T-cell (primary cell): ENCODE data around the gene ZNF335. TPM values are rescaled to one million over a fixed set of nuclear protein-coding genes. Genes with fewer than 3 reads are reported as not detected.
A peak's percentile ranks its signal among the peaks of the same experiment; 100 is the strongest.
"Not testable (repeated sequence)": the region's sequence is repeated elsewhere in the genome, so short reads cannot be mapped to it uniquely, and the experiment has no call there.

Experiments used
- ATAC-seq, 4 experiments: fragments of 200-7000 bp in 3 of 4; fragments of 150-1000 bp in 1 of 4; cut with Tn5 transposase; replicated peaks in 1 of 4; 1 replicate in 3 of 4; 2 replicates in 1 of 4; pipeline ENCODE4 v1.10.0; 2021; ENCODE audit warnings: moderate library complexity in 3 of 4, mild to moderate bottlenecking in 2 of 4, moderate number of reproducible peaks in 1 of 4
- CTCF ChIA-PET, 2 donors: fragments of 300-600 bp; sonication (Branson Sonifier 250); formaldehyde crosslinking; loops; one replicate each; lab custom pipeline; 2022; ENCODE audit warnings: antibody characterized with exemption in 2 of 2; lab: Charles Lee
- POLR2A ChIA-PET, 2 donors: fragments of 300-600 bp; sonication (Branson Sonifier 250); formaldehyde crosslinking; loops; one replicate each; lab custom pipeline; 2022; ENCODE audit warnings: antibody characterized with exemption in 2 of 2; lab: Charles Lee
- DNase-seq, 35 experiments: peaks; one replicate each; pipeline versions ENCODE4 v3.0.0 to v3.0.0-alpha.2; 2013 to 2023
- H3K27ac ChIP-seq: one replicate; pipeline ENCODE4 v1.5.1; 2013; ENCODE audit warnings: low read length
- H3K27me3 ChIP-seq, 2 experiments: replicated peaks in 1 of 2; 1 replicate in 1 of 2; 2 replicates in 1 of 2; pipeline versions ENCODE4 v1.6.1 to v1.7.0; 2013; ENCODE audit warnings: low read length in 1 of 2, mixed read lengths in 1 of 2; ENCODE audit not compliant: control insufficient read depth in 2 of 2, insufficient read depth in 2 of 2; ENCODE audit errors: extremely low read depth in 1 of 2
- H3K36me3 ChIP-seq, 2 donors: 1 replicate in 1 of 2; 2 replicates in 1 of 2; pipeline versions ENCODE4 v1.6.1 to v1.7.0; 2013; ENCODE audit warnings: low read length in 1 of 2; ENCODE audit not compliant: control insufficient read depth in 2 of 2, insufficient read depth in 1 of 2; ENCODE audit errors: extremely low read depth in 1 of 2
- H3K4me1 ChIP-seq, 2 experiments: 1 replicate in 1 of 2; 2 replicates in 1 of 2; pipeline versions ENCODE4 v1.6.1 to v1.7.0; 2013; ENCODE audit warnings: low read length in 2 of 2, mixed read lengths in 1 of 2; ENCODE audit not compliant: insufficient read depth in 2 of 2, control insufficient read depth in 1 of 2; ENCODE audit errors: extremely low read depth in 1 of 2
- H3K4me3 ChIP-seq, 2 donors: 1 replicate in 1 of 2; 2 replicates in 1 of 2; pipeline versions ENCODE4 v1.5.1 to v1.7.0; 2013; ENCODE audit warnings: mild to moderate bottlenecking in 2 of 2, low read length in 1 of 2, moderate library complexity in 1 of 2; ENCODE audit not compliant: control insufficient read depth in 1 of 2; ENCODE audit errors: extremely low read depth in 1 of 2
- H3K9me3 ChIP-seq: 2 replicates; pipeline ENCODE4 v1.7.0; 2013
- H3K27ac Mint-ChIP-seq, 2 donors: one replicate each; pipeline ENCODE4 v1.8.0; 2020 to 2021; ENCODE audit warnings: mild to moderate bottlenecking in 2 of 2, mixed read lengths in 2 of 2
- H3K27me3 Mint-ChIP-seq, 2 donors: one replicate each; pipeline ENCODE4 v1.8.0; 2021 to 2022; ENCODE audit warnings: mixed read lengths in 2 of 2
- H3K36me3 Mint-ChIP-seq: one replicate; pipeline ENCODE4 v1.8.0; 2021; ENCODE audit warnings: mixed read lengths
- H3K4me1 Mint-ChIP-seq, 3 donors: one replicate each; pipeline ENCODE4 v1.8.0; 2020 to 2022; ENCODE audit warnings: mixed read lengths in 3 of 3, mild to moderate bottlenecking in 1 of 3
- H3K4me3 Mint-ChIP-seq, 3 donors: one replicate each; pipeline ENCODE4 v1.8.0; 2020 to 2022; ENCODE audit warnings: mild to moderate bottlenecking in 3 of 3, mixed read lengths in 3 of 3, moderate library complexity in 3 of 3
- H3K9me3 Mint-ChIP-seq, 3 donors: one replicate each; pipeline ENCODE4 v1.8.0; 2020 to 2022; ENCODE audit warnings: mixed read lengths in 3 of 3
- WGBS: methylation state at CpG from one replicate; pipeline ENCODE4 v1.1.5; 2013; ENCODE audit warnings: missing lambda C conversion rate; ENCODE audit not compliant: insufficient coverage; 5-methylcytosine and 5-hydroxymethylcytosine counted together
- total RNA-seq, 35 experiments: library from RNA in 6 of 35; stranded (reverse) in 6 of 35; fragments of 120-200 nt in 1 of 35; gene quantifications; one replicate each; pipeline versions ENCODE4 v1.2.1 to v1.2.4 and lab custom pipeline; 2013 to 2026

Gene ZNF335
- total RNA-seq, 5 donors from 2014 or later (not counting 1 experiment from before 2014, with no cell fraction given): 58.6 to 106 (median 68.3) TPM

DNA sequence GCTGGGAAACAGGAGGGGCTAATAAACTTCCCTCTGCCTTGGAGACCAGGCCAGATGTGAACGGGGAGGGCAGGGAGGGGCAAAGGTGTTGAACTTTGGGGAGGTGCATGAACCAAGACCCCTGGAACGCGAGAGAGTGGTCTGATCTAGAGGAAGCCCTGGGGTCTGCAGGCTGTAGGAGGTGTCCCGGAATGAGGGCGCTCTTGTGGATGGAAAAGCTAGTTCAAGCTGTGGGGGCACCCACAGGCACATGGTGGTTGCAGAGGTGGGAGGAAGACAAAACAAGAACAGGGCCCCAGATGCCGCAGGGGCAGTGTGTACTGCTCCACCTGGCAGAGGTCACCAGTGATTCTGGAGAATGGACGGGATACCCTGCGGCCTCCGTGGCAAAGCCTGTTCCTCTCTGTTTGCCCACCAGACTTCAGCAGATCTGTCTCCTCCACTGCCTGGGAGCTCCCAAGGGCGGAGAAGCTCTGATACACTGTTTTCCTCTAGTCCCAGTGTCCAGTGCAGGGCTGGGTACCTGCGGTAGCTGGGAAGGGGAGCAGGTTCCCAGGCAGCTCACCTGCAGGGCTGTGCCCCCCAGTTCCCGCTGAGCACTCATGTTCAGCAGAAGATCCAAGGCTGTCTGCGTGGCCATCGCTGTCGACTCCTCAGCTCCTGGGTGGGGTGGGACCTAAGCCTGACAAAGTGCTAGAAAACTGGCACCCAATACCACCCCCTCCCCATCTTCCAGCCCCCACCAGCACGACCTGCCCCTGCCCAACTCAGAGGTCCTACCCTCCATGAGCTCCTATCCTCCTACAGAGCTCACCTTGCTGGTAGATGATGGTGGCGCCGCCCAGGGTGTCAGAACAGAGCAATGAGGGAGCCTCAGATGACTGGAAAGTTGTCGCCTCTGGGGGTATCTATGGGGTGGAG is 14.7 kb downstream of the ZNF335 start:
- Mint-ChIP-seq H3K4me1 (no peaks in the 10 kb centered on the region), H3K4me3 (no peak overlapping the region), H3K27me3 (no peaks in the 10 kb centered on the region), H3K9me3 (no peaks in the 10 kb centered on the region), H3K27ac (no peak overlapping the region), H3K36me3 (peaks cover 49% of the 10 kb centered on the region)
- ATAC-seq: peak in 1 of 4 experiments; percentile 17
- Histone ChIP-seq H3K9me3 (no peaks in the 10 kb centered on the region), H3K4me1 (peaks cover 0 to 2% of the 10 kb centered on the region in 2 experiments), H3K27me3 (no peaks in the 10 kb centered on the region), H3K27ac (no peak overlapping the region), H3K36me3 (peaks cover 37 to 79% of the 10 kb centered on the region in 2 donors), H3K4me3 (no peak overlapping the region)
- no peak for DNase-seq
- POLR2A ChIA-PET: interaction anchor here in 1 of 2 donors (1.0 to 1.2 kb wide), 2 partner anchors 8 to 10 kb away, joined by 5 read pairs; no protein-coding TSS in a partner anchor
- WGBS: 88% methylated on average over 15 of the region's 19 CpGs
- CTCF ChIA-PET: interaction anchor here in 1 of 2 donors (1.7 kb wide), 1 partner anchor 13 kb away, joined by 10 read pairs; no protein-coding TSS in a partner anchor

DNA sequence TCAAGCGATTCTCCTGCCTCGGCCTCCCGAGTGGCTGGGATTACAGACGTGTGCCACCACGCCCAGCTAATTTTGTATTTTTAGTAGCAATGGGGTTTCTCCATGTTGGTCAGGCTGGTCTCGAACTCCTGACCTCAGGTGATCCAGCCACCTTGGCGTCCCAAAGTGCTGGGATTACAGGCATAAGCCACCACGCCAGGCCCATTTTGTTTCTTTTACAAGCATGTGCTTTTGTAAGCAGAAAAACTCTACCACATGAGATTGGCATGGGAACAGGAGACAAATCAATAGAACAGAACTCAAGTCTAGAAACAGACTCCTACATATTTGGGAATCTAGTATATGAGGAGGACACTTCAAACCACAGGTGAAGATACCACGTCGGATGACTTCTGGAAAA is 15.7 kb downstream of the ZNF335 start:
- H3K36me3 Mint-ChIP-seq: peaks cover 49% of the 10 kb centered on the region
- ATAC-seq, H3K27me3 Mint-ChIP-seq, H3K27me3 ChIP-seq, H3K27ac ChIP-seq, H3K9me3 Mint-ChIP-seq, DNase-seq, H3K4me3 ChIP-seq, CTCF ChIA-PET, H3K27ac Mint-ChIP-seq, H3K9me3 ChIP-seq, POLR2A ChIA-PET, H3K4me3 Mint-ChIP-seq, H3K4me1 Mint-ChIP-seq: not testable (repeated sequence)
- peaks cover 0 to 11% of the 10 kb centered on the region in 2 experiments for H3K4me1 ChIP-seq
- peaks cover 31 to 79% of the 10 kb centered on the region in 2 donors for H3K36me3 ChIP-seq
- 100% methylated on average over 1 of the region's 10 CpGs for WGBS

DNA sequence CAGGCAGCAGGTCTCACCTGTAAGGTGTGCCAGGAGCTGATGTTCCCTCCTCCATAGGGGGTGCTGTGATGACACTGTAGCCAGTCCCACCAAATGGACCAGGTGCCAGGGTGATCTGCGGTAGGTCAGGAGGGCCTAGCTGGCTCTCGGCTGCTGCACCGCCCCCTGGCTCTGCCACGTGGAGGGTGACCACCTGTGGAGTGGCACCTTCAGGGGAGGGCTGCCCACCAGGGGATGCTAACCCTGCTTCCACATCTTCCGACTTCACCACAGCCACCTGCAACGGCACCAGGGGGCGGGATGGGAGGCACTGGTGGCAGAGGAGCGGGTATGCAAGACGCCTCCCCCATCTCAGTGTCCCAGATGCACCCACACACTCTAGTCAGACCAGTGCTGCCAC is 18.3 kb downstream of the ZNF335 start:
- ATAC-seq (no peak), DNase-seq (no peak)
- Mint-ChIP-seq H3K27me3 (no peaks in the 10 kb centered on the region), H3K36me3 (peaks cover 39% of the 10 kb centered on the region), H3K4me3 (no peak overlapping the region), H3K4me1 (peaks cover 0 to 7% (median 5%) of the 10 kb centered on the region in 3 donors), H3K27ac (no peak overlapping the region), H3K9me3 (no peaks in the 10 kb centered on the region)
- no peak overlapping the region for H3K27ac ChIP-seq
- CTCF ChIA-PET: no interaction called here
- POLR2A ChIA-PET: interaction anchor here (1.0 to 1.7 kb wide), 3 partner anchors 10 to 152 kb away, joined by 3 to 4 read pairs (median 3); no protein-coding TSS in a partner anchor
- no peak overlapping the region for H3K4me3 ChIP-seq
- 97% methylated on average over 8 of the region's 9 CpGs for WGBS
- H3K4me1 ChIP-seq: peaks cover 0 to 20% of the 10 kb centered on the region in 2 experiments
- no peaks in the 10 kb centered on the region for H3K9me3 ChIP-seq
- no peaks in the 10 kb centered on the region for H3K27me3 ChIP-seq
- H3K36me3 ChIP-seq: peaks cover 27 to 76% of the 10 kb centered on the region in 2 donors

DNA sequence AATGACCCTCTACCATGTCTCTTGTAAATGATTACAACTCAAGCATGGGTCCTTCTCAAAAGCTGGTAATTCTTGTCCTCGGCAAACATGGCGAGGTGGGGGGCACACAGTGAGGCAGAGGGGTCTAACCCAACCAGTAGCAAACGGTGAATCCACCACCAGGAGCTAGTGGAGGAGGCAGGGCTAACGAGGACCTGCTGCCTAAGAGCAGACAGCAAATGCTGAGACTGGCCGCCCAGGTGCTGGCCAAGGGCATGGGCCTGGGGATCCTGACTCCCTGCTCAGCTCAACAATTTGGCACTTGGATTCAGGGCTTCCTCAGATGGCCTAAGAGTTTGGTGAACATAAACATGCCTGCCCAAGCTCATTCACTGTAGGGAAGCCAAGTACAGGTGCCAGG is 19.1 kb downstream of the ZNF335 start:
- ATAC-seq (no peak), DNase-seq (no peak)
- Mint-ChIP-seq H3K9me3 (no peaks in the 10 kb centered on the region), H3K27me3 (no peaks in the 10 kb centered on the region), H3K27ac (no peak overlapping the region), H3K4me3 (no peak overlapping the region), H3K36me3 (peaks cover 35% of the 10 kb centered on the region), H3K4me1 (peaks cover 0 to 7% (median 5%) of the 10 kb centered on the region in 3 donors)
- no peak overlapping the region for H3K27ac ChIP-seq
- POLR2A ChIA-PET: interaction anchor here (0.6 to 1.7 kb wide), 3 partner anchors 8 to 18 kb away, joined by 3 to 4 read pairs (median 3); no protein-coding TSS in a partner anchor
- peaks cover 0 to 20% of the 10 kb centered on the region in 2 experiments for H3K4me1 ChIP-seq
- CTCF ChIA-PET: interaction anchor here (0.5 to 0.6 kb wide), 2 partner anchors 167 to 185 kb away, joined by 3 read pairs; no protein-coding TSS in a partner anchor
- no peak overlapping the region for H3K4me3 ChIP-seq
- H3K27me3 ChIP-seq: no peaks in the 10 kb centered on the region
- H3K9me3 ChIP-seq: no peaks in the 10 kb centered on the region
- WGBS: 95% methylated on average over 5 of the region's 5 CpGs
- peaks cover 28 to 77% of the 10 kb centered on the region in 2 donors for H3K36me3 ChIP-seq

DNA sequence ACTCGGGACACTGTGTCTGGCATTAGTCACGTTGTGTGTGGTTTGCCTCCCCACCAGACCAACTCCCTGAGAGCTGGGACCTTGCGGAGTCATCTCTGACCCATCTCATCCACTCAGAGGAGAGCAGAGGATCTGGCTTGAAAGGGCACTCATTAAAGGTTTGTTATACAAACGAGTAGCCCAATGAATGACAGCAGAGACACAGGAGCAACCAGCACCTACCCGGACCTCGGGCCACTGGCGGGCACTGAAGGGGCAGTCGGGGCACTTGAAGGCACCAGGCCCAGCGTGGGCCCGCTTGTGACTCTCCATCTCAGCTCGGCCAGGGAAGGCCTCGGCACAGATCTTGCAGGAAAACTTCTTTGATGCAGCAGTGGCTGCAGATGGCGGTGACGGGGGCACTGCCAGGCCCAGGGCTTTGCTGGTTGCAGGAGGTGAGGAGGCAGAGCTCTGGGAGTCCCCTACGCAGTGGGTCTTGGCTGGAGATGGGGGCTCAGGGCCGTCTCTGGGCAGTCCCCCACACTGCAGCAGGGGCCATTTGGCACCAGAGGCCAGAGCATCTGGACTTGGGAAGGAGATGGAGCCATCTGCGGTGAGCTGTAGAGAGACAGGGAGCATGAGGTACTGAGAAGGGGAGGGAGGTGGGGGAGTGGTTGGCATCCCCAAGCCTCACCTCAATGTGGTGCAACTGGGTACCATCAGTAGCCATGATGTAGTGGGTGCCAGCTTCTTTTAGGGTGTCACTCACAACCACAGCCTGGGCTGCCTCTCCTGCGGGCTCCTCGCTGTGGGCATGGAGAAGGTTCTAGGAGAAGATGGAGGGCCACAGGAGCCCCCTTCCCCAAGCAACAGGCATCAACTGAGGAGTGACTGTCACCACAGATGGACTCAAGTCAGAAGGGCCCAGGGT is 19.8 kb downstream of the ZNF335 start:
- Histone ChIP-seq H3K27ac (peak overlapping the region; percentile 23), H3K9me3 (no peaks in the 10 kb centered on the region), H3K36me3 (peaks cover 22 to 78% of the 10 kb centered on the region in 2 donors), H3K4me3 (no peak overlapping the region), H3K4me1 (peaks cover 0 to 23% of the 10 kb centered on the region in 2 experiments), H3K27me3 (no peaks in the 10 kb centered on the region)
- H3K27me3 Mint-ChIP-seq: no peaks in the 10 kb centered on the region
- CTCF ChIA-PET: interaction anchor here (0.5 to 0.6 kb wide), 3 partner anchors 17 to 184 kb away, joined by 3 to 4 read pairs (median 3); partner anchors contain the start of gene PCIF1 (in 1 of the 2)
- WGBS: 94% methylated on average over 14 of the region's 19 CpGs
- no peak for DNase-seq
- POLR2A ChIA-PET: no interaction called here
- H3K4me1 Mint-ChIP-seq: peaks cover 0 to 7% (median 5%) of the 10 kb centered on the region in 3 donors
- peaks cover 31% of the 10 kb centered on the region for H3K36me3 Mint-ChIP-seq
- no peak overlapping the region for H3K4me3 Mint-ChIP-seq
- ATAC-seq: no peak
- peak overlapping the region; percentile 44 to 76 for H3K27ac Mint-ChIP-seq
- H3K9me3 Mint-ChIP-seq: no peaks in the 10 kb centered on the region
